NCI-H1417 treated with DMSO at 0.1 percent for 48 hours (cell line): ENCODE results near the gene ANGPTL4.
"Not testable (repeated sequence)": the region's sequence is repeated elsewhere in the genome, so short reads cannot be mapped to it uniquely, and the experiment has no call there.

Experiments used
- DNase-seq: peaks from one replicate; lab custom pipeline; 2025; lab: John Stamatoyannopoulos, UW

Gene ANGPTL4

GRCh38 chr19:8361921-8362793, 1.8 kb upstream of the ANGPTL4 start:
- DNase-seq, result no peak

GRCh38 chr19:8366121-8366581, 2.2 kb downstream of the ANGPTL4 start:
- no peak for DNase-seq

- no peak for DNase-seq
Observed at GRCh38 chr19:8366961-8367326, 3.0 kb downstream of the ANGPTL4 start.

- no peak for DNase-seq
Observed at GRCh38 chr19:8367327-8368001, 3.5 kb downstream of the ANGPTL4 start.

GRCh38 chr19:8370176-8371010, 6.4 kb downstream of the ANGPTL4 start:
- DNase-seq, result no peak

- no peak for DNase-seq
Observed at GRCh38 chr19:8371011-8371804, 7.3 kb downstream of the ANGPTL4 start.

- no peak for DNase-seq
Observed at GRCh38 chr19:8373867-8374813, 10.2 kb downstream of the ANGPTL4 start.

GRCh38 chr19:8375766-8376165, 11.8 kb downstream of the ANGPTL4 start:
- DNase-seq, result not testable (repeated sequence)

- DNase-seq, result not testable (repeated sequence)
Observed at GRCh38 chr19:8376373-8376974, 12.5 kb downstream of the ANGPTL4 start.

- no peak for DNase-seq
Observed at GRCh38 chr19:8377598-8377997, 13.6 kb downstream of the ANGPTL4 start.

GRCh38 chr19:8379156-8379891, 15.4 kb downstream of the ANGPTL4 start:
- DNase-seq, result not testable (repeated sequence)

GRCh38 chr19:8384569-8384968, 20.6 kb downstream of the ANGPTL4 start:
- not testable (repeated sequence) for DNase-seq

- DNase-seq, result not testable (repeated sequence)
Observed at GRCh38 chr19:8385103-8385502, 21.1 kb downstream of the ANGPTL4 start.

- DNase-seq, result not testable (repeated sequence)
Observed at GRCh38 chr19:8385566-8385965, 21.6 kb downstream of the ANGPTL4 start.

GRCh38 chr19:8386419-8386818, 22.5 kb downstream of the ANGPTL4 start:
- not testable (repeated sequence) for DNase-seq

GRCh38 chr19:8386990-8387389, 23.0 kb downstream of the ANGPTL4 start:
- no peak for DNase-seq

- DNase-seq, result no peak
Observed at GRCh38 chr19:8387688-8388611, 24.0 kb downstream of the ANGPTL4 start.

- DNase-seq, result no peak
Observed at GRCh38 chr19:8388612-8388958, 24.6 kb downstream of the ANGPTL4 start.
